OCI-LY3 (cell line): ENCODE results near the gene MYO16.

Experiments
- EZH2phosphoT487 ChIP-seq: fragments of 200-600 bp; shearing (Covaris generic); IDR thresholded peaks from 2 replicates; pipeline ENCODE4 v1.6.1; 2018; ENCODE audit warnings: antibody characterized with exemption, mixed run types, low read depth
- TF ChIP-seq, protein P1 (sequence below): fragments of 200-600, 300-600 bp; sonication (generic); IDR thresholded peaks from 2 replicates; pipeline ENCODE4 v1.5.1; 2014; ENCODE audit warnings: antibody characterized with exemption, low read length, low read depth

DNA sequence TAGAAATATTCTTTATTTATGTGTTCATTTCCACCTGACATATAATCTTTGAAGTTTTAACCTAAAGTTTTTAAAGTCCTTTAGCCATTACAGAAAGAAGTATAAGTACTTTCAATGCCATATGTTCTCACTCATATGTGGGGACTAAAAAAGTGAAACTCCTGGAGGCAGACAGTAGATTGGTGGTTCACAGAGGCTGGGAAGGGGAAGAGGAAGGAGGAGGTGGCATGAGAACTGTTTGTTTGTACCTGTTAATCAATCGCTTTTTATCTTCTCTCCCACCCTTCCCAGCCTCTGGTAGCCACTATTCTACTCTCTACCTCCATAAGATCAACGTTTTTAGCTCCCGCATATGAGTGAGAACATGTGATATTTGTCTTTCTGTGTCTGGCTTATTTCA lies 131.1 kb downstream of the MYO16 start:
- TF ChIP-seq, protein P1, sequence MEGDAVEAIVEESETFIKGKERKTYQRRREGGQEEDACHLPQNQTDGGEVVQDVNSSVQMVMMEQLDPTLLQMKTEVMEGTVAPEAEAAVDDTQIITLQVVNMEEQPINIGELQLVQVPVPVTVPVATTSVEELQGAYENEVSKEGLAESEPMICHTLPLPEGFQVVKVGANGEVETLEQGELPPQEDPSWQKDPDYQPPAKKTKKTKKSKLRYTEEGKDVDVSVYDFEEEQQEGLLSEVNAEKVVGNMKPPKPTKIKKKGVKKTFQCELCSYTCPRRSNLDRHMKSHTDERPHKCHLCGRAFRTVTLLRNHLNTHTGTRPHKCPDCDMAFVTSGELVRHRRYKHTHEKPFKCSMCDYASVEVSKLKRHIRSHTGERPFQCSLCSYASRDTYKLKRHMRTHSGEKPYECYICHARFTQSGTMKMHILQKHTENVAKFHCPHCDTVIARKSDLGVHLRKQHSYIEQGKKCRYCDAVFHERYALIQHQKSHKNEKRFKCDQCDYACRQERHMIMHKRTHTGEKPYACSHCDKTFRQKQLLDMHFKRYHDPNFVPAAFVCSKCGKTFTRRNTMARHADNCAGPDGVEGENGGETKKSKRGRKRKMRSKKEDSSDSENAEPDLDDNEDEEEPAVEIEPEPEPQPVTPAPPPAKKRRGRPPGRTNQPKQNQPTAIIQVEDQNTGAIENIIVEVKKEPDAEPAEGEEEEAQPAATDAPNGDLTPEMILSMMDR, result no peak
- TF ChIP-seq EZH2phosphoT487, result no peak
